SK-N-SH (cell line): ENCODE results near the gene TEAD1. TPM values are rescaled to one million over a fixed set of nuclear protein-coding genes. Genes with fewer than 3 reads are reported as not detected.

Experiments
- CTCF ChIA-PET: fragments of 300-600, 350-600 bp; formaldehyde crosslinking; extraction: SDS; loops from one replicate; lab custom pipeline; 2021; lab: Yijun Ruan, JAX
- POLR2A ChIA-PET: fragments of 350-600 bp; sonication (Branson Sonifier 250); formaldehyde crosslinking; extraction: SDS; loops from one replicate; lab custom pipeline; 2020; ENCODE audit warnings: antibody characterized with exemption, inconsistent platforms; lab: Yijun Ruan, JAX
- DNase-seq: peaks from one replicate; pipeline ENCODE4 v3.0.0; 2012
- H2AFZ ChIP-seq: fragments of 200-600 bp; sonication (generic); 2 replicates; pipeline ENCODE4 v1.8.1; 2016; ENCODE audit warnings: antibody characterized with exemption, mild to moderate bottlenecking, low read depth
- H3F3A ChIP-seq: fragments of 200-600 bp; sonication (generic); replicated peaks from 2 replicates; pipeline ENCODE3; 2016; ENCODE audit warnings: antibody characterized with exemption, mild to moderate bottlenecking; ENCODE audit not compliant: insufficient read depth
- H3K27ac ChIP-seq, 2 experiments: fragments of 200-500 bp in 1 of 2; fragments of 200-600 bp in 1 of 2; sonication (Bioruptor generic) in 1 of 2; sonication (generic), shearing (Covaris generic) in 1 of 2; 2 replicates each; pipeline versions ENCODE4 v1.5.1 to v1.6.1; 2014 to 2016; ENCODE audit warnings: low read depth in 2 of 2, inconsistent platforms in 1 of 2, low read length in 1 of 2, mild to moderate bottlenecking in 1 of 2, mixed read lengths in 1 of 2
- H3K27me3 ChIP-seq: fragments of 200-600 bp; sonication (generic), shearing (Covaris generic); 2 replicates; pipeline ENCODE4 v1.6.1; 2016; ENCODE audit warnings: mixed run types; ENCODE audit not compliant: insufficient read depth
- H3K36me3 ChIP-seq, 2 experiments: fragments of 200-500 bp in 1 of 2; fragments of 200-600 bp in 1 of 2; sonication (Bioruptor generic) in 1 of 2; sonication (generic) in 1 of 2; replicated peaks in 1 of 2; 2 replicates each; pipeline versions ENCODE3 to v1.5.1; 2014 to 2016; ENCODE audit warnings: low read length in 1 of 2, mild to moderate bottlenecking in 1 of 2; ENCODE audit not compliant: insufficient read depth in 2 of 2, control insufficient read depth in 1 of 2
- H3K4me1 ChIP-seq, 2 experiments: fragments of 200-500 bp in 1 of 2; fragments of 200-600 bp in 1 of 2; sonication (Bioruptor generic) in 1 of 2; sonication (generic), shearing (Covaris generic) in 1 of 2; 2 replicates each; pipeline versions ENCODE4 v1.5.1 to v1.6.1; 2014 to 2016; ENCODE audit warnings: low read depth in 1 of 2, low read length in 1 of 2, mixed run types in 1 of 2; ENCODE audit not compliant: insufficient read depth in 2 of 2, control insufficient read depth in 1 of 2
- H3K4me2 ChIP-seq: fragments of 200-600 bp; sonication (generic), shearing (Covaris generic); 2 replicates; pipeline ENCODE4 v1.6.1; 2017; ENCODE audit warnings: mixed run types
- H3K4me3 ChIP-seq, 2 experiments: fragments of 200-500 bp in 1 of 2; fragments of 200-600 bp in 1 of 2; sonication (Bioruptor generic) in 1 of 2; sonication (generic), shearing (Covaris generic) in 1 of 2; 2 replicates each; pipeline versions ENCODE4 v1.5.1 to v1.8.1; 2014 to 2016; ENCODE audit warnings: low read depth in 2 of 2, inconsistent platforms in 1 of 2, low read length in 1 of 2, mild to moderate bottlenecking in 1 of 2, mixed read lengths in 1 of 2, moderate library complexity in 1 of 2
- H3K79me2 ChIP-seq: fragments of 200-600 bp; sonication (generic); 2 replicates; pipeline ENCODE4 v1.8.1; 2017; ENCODE audit warnings: mild to moderate bottlenecking; ENCODE audit not compliant: insufficient read depth
- H3K9ac ChIP-seq: fragments of 200-600 bp; sonication (generic); 2 replicates; pipeline ENCODE4 v1.6.1; 2017; ENCODE audit warnings: mixed run types
- H3K9me2 ChIP-seq: fragments of 200-600 bp; sonication (generic); 2 replicates; pipeline ENCODE4 v1.6.1; 2017; ENCODE audit warnings: mixed run types
- H3K9me3 ChIP-seq: fragments of 200-600 bp; sonication (generic); 2 replicates; pipeline ENCODE4 v1.6.1; 2017; ENCODE audit warnings: mixed run types, mild to moderate bottlenecking, moderate library complexity
- H4K20me1 ChIP-seq: fragments of 200-600 bp; sonication (generic); 2 replicates; pipeline ENCODE4 v1.6.1; 2017; ENCODE audit warnings: mild to moderate bottlenecking, mixed run types; ENCODE audit not compliant: insufficient read depth
- ELF1 ChIP-seq: IDR thresholded peaks from 2 replicates; pipeline ENCODE4 v1.4.0; 2012
- EZH2phosphoT487 ChIP-seq: fragments of 200-600 bp; sonication (generic); IDR thresholded peaks from 2 replicates; pipeline ENCODE4 v1.6.1; 2017; ENCODE audit warnings: low read depth, mixed run types, mild to moderate bottlenecking, antibody characterized with exemption, moderate library complexity, borderline replicate concordance
- FOXJ3 ChIP-seq: sonication (generic); formaldehyde crosslinking; IDR thresholded peaks from 2 replicates; pipeline ENCODE4 v1.5.1; 2020; ENCODE audit warnings: mild to moderate bottlenecking, missing genetic modification reagents
- FOXM1 ChIP-seq: IDR thresholded peaks from 2 replicates; pipeline ENCODE4 v1.4.0; 2012; ENCODE audit warnings: low read depth, mild to moderate bottlenecking
- GABPA ChIP-seq: IDR thresholded peaks from 2 replicates; pipeline ENCODE4 v1.4.0; 2012; ENCODE audit warnings: low read depth, mild to moderate bottlenecking
- MEF2A ChIP-seq: IDR thresholded peaks from 2 replicates; pipeline ENCODE4 v1.4.0; 2012; ENCODE audit warnings: low read depth, borderline replicate concordance
- MXI1 ChIP-seq: IDR thresholded peaks from 2 replicates; pipeline ENCODE4 v1.6.1; 2012; ENCODE audit warnings: mild to moderate bottlenecking, low read depth, low read length, improper control_type of control experiment
- POLR2AphosphoS5 ChIP-seq: IDR thresholded peaks from 2 replicates; pipeline ENCODE4 v1.6.1; 2012; ENCODE audit warnings: low read depth, low read length
- SIN3A ChIP-seq: IDR thresholded peaks from 2 replicates; pipeline ENCODE4 v1.6.1; 2012; ENCODE audit warnings: low read depth, mild to moderate bottlenecking, low read length, moderate library complexity, borderline replicate concordance
- SMC3 ChIP-seq: IDR thresholded peaks from 2 replicates; pipeline ENCODE4 v1.6.1; 2012; ENCODE audit warnings: low read depth, low read length, improper control_type of control experiment
- USF2 ChIP-seq: fragments of 150-350 bp; IDR thresholded peaks from 2 replicates; pipeline ENCODE4 v1.6.1; 2017; ENCODE audit warnings: antibody characterized with exemption, low read length, low read depth, borderline replicate concordance
- WGBS: methylation state at CpG from one replicate; pipeline ENCODE4 v1.1.6; 2017; ENCODE audit warnings: low lambda C conversion rate; 5-methylcytosine and 5-hydroxymethylcytosine counted together
- polyA plus RNA-seq, 3 experiments: library from polyadenylated mRNA; depleted of rRNA; stranded (reverse); fragments of >200 nt; gene quantifications; 2 replicates each; pipeline ENCODE4 v1.2.3, GENCODE V29; 2012
- TF ChIP-seq, protein P1 (sequence below): fragments of 200-600 bp; sonication (generic); IDR thresholded peaks from 2 replicates; pipeline ENCODE4 v1.6.1; 2017; ENCODE audit warnings: antibody characterized with exemption, mild to moderate bottlenecking, moderate library complexity

Gene TEAD1
- polyA plus RNA-seq, 1 of the 3 experiments (the other 2 are of a cell fraction), result 31.2 TPM

DNA sequence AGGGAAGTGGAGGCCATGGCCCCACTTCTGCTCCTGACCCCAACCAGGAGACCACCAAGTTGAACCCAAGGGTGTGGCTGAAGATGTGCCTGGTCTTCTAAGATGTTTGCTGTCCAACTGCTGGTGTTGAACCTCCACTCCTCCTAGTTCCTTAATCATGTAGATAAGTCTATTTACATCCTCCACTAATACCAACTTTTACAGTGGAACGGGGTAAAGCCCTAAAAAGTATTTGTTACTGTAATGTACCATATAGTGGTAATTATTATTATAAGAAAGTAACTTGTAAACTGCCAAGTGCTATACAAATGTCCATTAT is 315.9 kb downstream of the TEAD1 start:
- no peak for DNase-seq
- no peak overlapping the region for H3K27ac ChIP-seq
- H3K79me2 ChIP-seq, result no peaks in the 10 kb centered on the region
- no peak overlapping the region for H2AFZ ChIP-seq
- TF ChIP-seq FOXM1 (no peak), MEF2A (no peak), MXI1 (no peak), FOXJ3 (no peak)
- TF ChIP-seq, all 33 proteins: peak for 0
- no peaks in the 10 kb centered on the region; the same call in 1 of the 2 replicates for H3K27me3 ChIP-seq
- H3K4me1 ChIP-seq, result no peaks in the 10 kb centered on the region
- no peaks in the 10 kb centered on the region for H3K9me2 ChIP-seq
- H4K20me1 ChIP-seq, result no peaks in the 10 kb centered on the region
- no peak overlapping the region for H3K4me3 ChIP-seq
- no peaks in the 10 kb centered on the region for H3F3A ChIP-seq
- no peak overlapping the region for H3K9ac ChIP-seq
- H3K9me3 ChIP-seq, result no peaks in the 10 kb centered on the region
- no peak overlapping the region for H3K4me2 ChIP-seq
- POLR2A ChIA-PET, result no interaction called here
- H3K36me3 ChIP-seq, result no peaks in the 10 kb centered on the region
- CTCF ChIA-PET, result interaction anchor here (0.7 to 1.2 kb wide), 2 partner anchors 24 to 984 kb away, joined by 3 read pairs; no protein-coding TSS in a partner anchor
- WGBS, result 83% methylated on average over 1 of the region's 1 CpG

GRCh38 chr11:12991426-12991825 is 317.2 kb downstream of the TEAD1 start:
- no peak overlapping the region for H3K4me3 ChIP-seq
- no peaks in the 10 kb centered on the region for H3F3A ChIP-seq
- H3K36me3 ChIP-seq, result no peaks in the 10 kb centered on the region
- no peaks in the 10 kb centered on the region for H3K79me2 ChIP-seq
- H2AFZ ChIP-seq, result no peak overlapping the region
- H3K9me2 ChIP-seq, result no peaks in the 10 kb centered on the region
- H3K9ac ChIP-seq, result no peak overlapping the region
- CTCF ChIA-PET, result no interaction called here
- no peaks in the 10 kb centered on the region; the same call in 1 of the 2 replicates for H3K27me3 ChIP-seq
- DNase-seq, result no peak
- TF ChIP-seq GABPA (no peak), ELF1 (no peak), SMC3 (no peak), EZH2phosphoT487 (no peak), USF2 (no peak), SIN3A (no peak), MXI1 (no peak), POLR2AphosphoS5 (no peak)
- TF ChIP-seq, protein P1, sequence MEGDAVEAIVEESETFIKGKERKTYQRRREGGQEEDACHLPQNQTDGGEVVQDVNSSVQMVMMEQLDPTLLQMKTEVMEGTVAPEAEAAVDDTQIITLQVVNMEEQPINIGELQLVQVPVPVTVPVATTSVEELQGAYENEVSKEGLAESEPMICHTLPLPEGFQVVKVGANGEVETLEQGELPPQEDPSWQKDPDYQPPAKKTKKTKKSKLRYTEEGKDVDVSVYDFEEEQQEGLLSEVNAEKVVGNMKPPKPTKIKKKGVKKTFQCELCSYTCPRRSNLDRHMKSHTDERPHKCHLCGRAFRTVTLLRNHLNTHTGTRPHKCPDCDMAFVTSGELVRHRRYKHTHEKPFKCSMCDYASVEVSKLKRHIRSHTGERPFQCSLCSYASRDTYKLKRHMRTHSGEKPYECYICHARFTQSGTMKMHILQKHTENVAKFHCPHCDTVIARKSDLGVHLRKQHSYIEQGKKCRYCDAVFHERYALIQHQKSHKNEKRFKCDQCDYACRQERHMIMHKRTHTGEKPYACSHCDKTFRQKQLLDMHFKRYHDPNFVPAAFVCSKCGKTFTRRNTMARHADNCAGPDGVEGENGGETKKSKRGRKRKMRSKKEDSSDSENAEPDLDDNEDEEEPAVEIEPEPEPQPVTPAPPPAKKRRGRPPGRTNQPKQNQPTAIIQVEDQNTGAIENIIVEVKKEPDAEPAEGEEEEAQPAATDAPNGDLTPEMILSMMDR, result no peak
- TF ChIP-seq, all 33 proteins: peak for 0
- H3K4me1 ChIP-seq, result no peaks in the 10 kb centered on the region
- POLR2A ChIA-PET, result no interaction called here
- H4K20me1 ChIP-seq, result no peaks in the 10 kb centered on the region
- H3K9me3 ChIP-seq, result no peaks in the 10 kb centered on the region
- no peak overlapping the region for H3K4me2 ChIP-seq
- 35% methylated on average over 1 of the region's 1 CpG for WGBS
- no peak overlapping the region for H3K27ac ChIP-seq
